Measurements from ENCODE around the gene USP15. TPM values are rescaled to one million over a fixed set of nuclear protein-coding genes. Genes with fewer than 3 reads are reported as not detected.
A peak's percentile ranks its signal among the peaks of the same experiment; 100 is the strongest.
"Not testable (repeated sequence)": the region's sequence is repeated elsewhere in the genome, so short reads cannot be mapped to it uniquely, and the experiment has no call there.

USP15 gene
- total RNA-seq, 1 donor from 2014 or later = 55.0 TPM

DNA sequence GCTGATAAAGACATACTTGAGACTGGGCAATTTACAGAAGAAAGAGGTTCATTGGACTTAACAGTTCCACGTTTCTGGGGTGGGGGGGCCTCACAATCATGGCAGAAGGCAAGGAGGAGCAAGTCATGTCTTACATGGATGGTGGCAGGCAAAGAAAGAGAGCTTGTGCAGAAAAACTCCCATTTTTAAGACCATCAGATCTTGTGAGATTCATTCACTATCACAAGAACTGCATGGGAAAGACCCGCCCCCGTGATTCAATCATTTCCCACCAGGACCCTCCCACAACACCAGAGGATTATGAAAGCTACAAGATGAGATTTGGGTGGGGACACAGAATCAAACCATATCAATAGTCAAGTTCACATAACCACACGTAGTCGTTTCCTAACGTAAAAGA is 85.5 kb downstream of the USP15 start:
- no peak for ATAC-seq (ENCODE audit: poor library complexity)
- intact Hi-C loops (cut with DNase I) = no loop called here

DNA sequence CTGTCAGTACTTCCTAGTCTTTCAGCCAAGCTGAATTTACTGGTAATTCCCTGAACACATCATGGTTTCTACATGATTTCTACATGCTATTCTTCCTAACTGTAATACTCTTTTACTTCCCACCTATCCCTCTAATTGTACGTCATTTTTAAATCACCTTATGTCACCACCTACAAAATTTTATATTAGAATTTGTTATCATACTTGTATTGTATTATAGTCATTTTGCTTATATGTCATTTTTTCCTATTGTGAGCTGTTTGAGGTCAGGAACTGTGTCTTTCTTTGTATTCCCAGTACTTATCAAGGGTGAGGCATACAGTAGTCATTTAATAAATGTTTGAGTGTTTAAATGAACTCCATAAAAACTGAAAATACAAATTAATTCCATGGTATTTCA is 86.6 kb downstream of the USP15 start:
- no peak for ATAC-seq (ENCODE audit: poor library complexity)
- no peak for DNase-seq
- intact Hi-C loops (cut with DNase I) = no loop called here

More for the DNA sequence above, 85.5 kb downstream of the USP15 start:
- DNase-seq = no peak

DNA sequence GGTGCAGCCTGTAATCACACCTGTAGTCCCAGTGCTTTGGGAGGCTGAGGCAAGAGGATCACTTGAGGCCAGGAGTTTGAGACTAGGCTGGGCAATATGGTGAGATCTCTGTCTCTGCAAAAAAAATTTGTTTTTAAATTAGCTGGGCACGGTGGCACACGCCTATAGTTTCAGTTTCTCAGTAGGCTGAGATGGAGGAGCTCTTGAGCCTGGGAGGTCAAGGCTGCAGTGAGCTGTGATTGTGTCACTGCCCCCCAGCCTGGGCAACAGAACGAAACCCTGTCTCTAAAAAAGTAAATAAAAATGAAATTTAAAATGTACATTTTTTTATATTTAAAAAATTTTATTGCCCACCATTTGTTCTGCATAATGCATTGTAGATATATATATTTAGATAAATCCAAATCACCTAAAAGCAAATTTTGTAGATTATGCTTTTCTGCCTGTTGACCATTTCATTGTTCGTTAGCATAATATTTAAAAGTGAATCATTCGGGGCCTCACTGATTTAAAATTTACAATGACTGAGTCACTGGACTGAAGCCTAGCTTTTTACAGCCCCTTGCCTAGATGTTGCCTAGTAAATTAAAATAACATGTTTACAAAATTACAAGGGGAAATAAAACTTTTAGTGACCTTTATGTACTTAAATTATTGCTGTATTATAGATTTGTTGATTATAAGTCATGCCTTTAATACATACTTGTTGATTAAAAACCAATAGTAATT is 87.9 kb downstream of the USP15 start:
- no peak for ATAC-seq (ENCODE audit: poor library complexity)
- DNase-seq = no peak
- intact Hi-C loops (cut with DNase I) = no loop called here

DNA sequence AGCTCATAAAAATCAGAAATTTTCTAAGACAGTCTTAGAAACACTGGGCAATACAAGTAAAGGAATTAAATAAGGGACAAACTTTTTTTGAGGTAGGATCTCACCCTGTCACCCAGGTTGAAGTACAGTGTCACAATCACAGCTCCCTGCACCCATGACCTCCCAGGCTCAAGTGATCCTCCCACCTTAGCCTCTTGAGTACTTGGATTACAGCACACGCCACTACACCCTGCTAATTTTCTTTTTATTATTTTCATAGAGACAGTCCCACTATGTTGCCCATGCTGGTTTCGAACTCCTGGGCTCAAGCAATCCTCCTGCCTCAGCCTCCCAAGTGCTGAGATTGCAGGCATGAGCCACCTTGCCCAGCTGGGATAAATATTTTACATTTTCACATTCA is 90.3 kb downstream of the USP15 start:
- DNase-seq (no peak), ATAC-seq (ENCODE audit: poor library complexity) (no peak)
- intact Hi-C loops (cut with DNase I) = no loop called here

DNA sequence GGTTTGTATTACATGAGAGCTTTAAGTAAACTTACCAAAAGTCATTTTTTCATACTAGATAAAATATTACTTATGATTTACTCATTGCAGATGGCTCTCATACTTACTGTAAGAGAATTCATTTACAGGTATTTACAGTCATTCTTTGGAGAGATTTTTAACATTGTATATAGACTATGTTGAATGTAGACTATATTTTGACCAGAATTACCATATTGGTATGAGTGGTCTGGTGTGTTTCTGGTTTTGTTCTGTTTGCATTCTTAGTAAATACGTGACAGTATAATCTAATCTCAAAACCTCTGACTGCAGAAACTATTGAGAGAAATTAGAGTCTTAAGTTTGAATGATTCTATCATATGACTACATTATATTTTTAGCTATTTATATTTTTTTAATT is 91.1 kb downstream of the USP15 start:
- intact Hi-C loops (cut with DNase I) = no loop called here
- ATAC-seq (ENCODE audit: poor library complexity) = no peak
- DNase-seq = no peak

DNA sequence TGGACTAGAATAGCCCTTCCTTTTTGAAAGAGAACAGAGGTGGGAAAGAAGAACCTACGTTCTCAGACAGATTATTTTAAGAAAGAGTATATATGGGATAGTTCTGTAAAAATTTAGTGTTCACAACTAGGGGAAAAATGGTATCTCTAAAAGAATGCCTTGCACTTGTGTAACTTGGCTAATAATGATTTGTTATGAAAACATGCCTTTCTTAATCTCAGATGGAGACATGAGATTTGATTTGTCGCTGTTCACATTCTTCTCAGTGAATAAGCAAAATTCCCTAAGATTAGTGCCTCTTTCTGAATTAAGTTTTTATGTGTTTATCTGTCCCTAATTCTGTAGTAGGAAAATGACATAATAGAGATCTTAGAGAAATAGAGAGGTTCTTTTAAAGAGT is 100.8 kb downstream of the USP15 start:
- ATAC-seq (ENCODE audit: poor library complexity) (no peak), DNase-seq (no peak)
- intact Hi-C loops (cut with DNase I) = no loop called here

DNA sequence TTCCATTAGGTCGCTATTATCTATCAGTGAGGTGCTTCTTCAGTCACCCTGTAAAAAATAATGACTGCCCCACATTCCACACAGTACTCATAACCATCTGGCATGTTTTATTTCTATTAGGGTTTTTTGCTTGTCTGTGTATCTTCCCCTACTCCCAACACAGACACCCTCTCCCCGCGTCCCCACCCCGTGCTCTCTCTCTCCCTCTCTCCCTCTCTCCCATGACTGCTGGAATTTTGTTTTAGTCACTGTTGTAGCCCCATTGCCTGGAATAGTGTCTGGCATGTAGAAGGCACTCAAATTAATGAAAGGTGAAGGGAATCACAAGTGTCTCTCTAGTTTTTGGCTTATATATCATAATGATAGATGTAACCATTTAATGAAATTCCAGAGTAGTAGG is 103.3 kb downstream of the USP15 start:
- intact Hi-C loops (cut with DNase I) = no loop called here
- ATAC-seq (ENCODE audit: poor library complexity) = no peak
- no peak for DNase-seq

DNA sequence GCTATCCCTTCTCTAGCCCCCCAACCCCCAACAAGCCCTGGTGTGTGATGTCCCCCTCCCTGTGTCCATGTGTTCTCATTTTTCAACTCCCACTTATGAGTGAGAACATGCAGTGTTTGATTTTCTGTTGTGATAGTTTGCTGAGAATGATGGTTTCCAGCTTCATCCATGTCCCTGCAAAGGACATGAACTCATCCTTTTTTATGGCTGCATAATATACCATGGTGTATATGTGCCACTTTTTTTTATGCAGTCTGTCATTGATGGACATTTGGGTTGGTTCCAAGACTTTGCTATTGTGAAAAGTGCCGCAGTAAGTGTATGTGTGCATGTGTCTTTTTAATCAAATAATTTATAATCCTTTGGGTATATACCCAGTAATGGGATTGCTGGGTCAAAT is 104.5 kb downstream of the USP15 start:
- ATAC-seq (ENCODE audit: poor library complexity); intact Hi-C loops (cut with DNase I); DNase-seq: not testable (repeated sequence)

DNA sequence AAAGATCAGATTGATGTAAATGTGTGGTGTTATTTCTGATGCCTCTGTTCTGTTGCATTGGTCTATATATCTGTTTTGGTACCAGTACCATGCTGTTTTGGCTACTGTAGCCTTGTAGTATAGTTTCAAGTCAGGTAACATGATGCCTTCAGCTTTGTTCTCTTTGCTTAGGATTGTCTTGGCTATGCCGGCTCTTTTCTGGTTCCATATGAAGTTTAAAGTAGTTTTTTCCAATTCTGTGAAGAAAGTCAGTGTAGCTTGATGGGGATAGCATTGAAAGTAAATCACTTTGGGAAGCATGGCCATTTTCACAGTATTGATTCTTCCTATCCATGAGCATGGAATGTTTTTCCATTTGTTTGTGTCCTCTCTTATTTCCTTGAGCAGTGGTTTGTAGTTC is 105.6 kb downstream of the USP15 start:
- ATAC-seq (ENCODE audit: poor library complexity); intact Hi-C loops (cut with DNase I); DNase-seq: not testable (repeated sequence)

DNA sequence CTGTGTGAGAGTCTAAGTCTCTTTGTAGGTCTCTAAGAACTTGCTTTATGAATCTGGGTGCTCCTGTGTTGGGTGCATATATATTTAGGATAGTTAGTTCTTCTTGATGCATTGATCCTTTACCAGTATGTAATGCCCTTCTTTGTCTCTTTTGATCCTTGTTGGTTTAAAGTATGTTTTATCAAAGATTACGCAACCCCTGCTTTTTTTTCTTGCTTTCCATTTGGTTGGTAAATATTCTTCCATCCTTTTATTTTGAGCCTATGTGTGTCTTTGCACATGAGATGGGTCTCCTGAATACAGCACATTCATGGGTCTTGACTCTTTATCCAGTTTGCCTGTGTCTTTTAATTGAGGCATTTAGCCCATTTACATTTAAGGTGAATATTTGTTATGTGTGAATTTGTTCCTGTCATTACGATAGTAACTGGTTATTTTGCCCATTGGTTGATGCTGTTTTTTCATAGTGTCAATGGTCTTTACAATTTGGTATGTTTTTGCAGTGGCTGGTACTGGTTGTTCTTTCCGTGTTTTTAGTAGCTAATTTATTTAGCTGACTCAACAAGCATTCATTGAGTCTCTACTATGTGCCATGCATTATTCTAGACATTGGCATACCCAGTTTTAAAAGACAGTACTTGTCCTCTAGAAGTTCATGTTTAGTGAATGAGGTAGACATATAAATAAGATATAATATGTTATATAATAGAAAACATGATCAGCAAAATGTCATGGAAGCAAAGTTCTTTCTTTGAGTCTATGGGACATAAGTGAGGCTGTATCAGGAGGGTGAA is 108.4 kb downstream of the USP15 start:
- intact Hi-C loops (cut with DNase I); ATAC-seq (ENCODE audit: poor library complexity); DNase-seq: not testable (repeated sequence)

DNA sequence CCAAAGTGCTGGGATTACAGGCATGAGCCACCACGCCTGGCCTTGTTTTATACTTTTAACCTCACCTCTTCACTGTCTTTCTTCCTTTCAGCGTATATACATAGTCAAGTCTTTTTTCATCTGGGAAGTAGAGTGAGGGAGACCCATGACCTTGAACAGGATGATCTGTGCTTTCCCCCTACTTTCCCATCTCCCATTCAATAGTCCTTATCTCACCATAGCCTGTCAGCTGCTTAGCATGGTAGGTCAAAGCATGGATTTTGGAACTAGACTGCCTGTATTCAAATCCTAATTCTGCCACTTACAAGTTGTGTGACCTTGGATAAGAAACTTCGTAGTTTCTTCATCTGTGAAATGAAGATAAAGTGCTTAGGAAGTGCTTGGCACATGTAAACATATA is 110.0 kb downstream of the USP15 start:
- intact Hi-C loops (cut with DNase I) = no loop called here
- DNase-seq (no peak), ATAC-seq (ENCODE audit: poor library complexity) (peak; percentile 18)

DNA sequence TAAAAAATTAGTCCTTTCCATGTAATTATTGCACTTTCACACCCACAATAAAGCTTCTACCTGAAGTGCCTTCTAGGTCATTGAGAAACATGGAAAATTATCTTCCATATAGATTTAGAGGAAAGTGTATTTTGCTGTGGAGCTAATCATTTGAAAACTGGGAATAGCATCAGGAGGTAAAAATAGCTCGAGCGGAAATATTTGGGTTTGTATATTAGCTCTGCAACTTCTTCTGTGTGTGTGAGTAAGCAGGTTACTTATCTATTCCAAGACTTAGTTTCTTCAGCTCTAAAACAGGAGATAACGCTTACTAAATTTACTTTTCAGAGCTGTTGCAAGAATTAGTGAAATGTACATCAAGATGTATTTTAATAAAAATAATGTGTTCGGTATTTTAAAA is 111.5 kb downstream of the USP15 start:
- intact Hi-C loops (cut with DNase I) = no loop called here
- no peak for DNase-seq
- no peak for ATAC-seq (ENCODE audit: poor library complexity)

DNA sequence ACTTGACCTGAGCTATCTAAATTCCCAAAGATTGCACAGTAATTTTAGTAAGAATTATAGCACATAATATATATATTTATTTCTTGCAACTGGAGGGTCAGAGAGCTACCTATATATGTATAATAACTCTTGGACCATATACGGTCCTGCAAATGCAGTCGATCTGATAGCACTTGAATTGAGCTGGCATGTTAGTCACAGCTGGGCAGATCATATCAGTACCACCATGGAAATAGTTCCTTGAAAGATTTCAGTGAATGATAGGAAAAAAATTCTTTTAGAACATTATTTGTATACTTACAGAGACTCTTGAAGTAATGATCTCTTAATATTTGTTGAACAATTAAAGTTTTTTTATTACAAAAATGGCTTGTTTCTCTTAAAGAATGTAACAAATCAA is 111.9 kb downstream of the USP15 start:
- no peak for DNase-seq
- intact Hi-C loops (cut with DNase I) = no loop called here

DNA sequence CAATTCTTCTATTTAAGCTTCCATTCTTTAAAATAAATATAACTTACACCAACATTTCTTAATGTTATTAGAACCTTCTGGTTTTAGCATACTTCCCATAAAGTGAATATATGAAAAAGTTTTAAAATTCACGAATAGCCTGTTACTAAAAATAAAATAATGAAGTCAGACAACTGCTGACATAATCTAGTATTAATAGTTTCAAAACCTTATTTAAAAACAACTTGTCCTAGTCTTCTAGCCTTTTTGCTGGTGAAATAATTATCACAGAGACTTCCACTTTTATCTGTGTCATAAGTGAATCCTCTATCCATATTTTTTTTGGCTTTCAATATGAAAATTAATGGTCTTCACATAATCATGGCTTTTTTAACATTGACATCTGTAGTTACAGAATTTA is 112.6 kb downstream of the USP15 start:
- intact Hi-C loops (cut with DNase I) = no loop called here
- ATAC-seq (ENCODE audit: poor library complexity) = peak; percentile 40
- DNase-seq = no peak

More for the DNA sequence above, 111.9 kb downstream of the USP15 start:
- ATAC-seq (ENCODE audit: poor library complexity) = no peak

DNA sequence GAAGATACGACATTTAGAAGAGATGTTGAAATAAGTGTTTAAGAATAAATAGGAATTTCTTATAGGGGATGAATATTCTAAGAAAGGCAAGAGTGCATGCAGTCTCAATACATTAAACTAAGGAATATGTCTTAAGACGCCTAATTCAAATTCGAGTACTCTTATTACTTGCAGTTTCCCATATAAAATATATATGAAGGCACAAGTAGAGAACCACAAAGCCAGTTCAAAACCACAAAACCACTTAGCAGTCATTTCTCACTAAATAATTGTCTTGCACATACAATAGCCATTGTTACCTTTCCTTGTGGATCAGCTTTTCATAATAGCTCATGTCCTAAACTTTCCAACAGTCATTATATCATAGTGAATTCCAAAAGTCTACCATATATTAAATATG is 115.4 kb downstream of the USP15 start:
- DNase-seq (no peak), ATAC-seq (ENCODE audit: poor library complexity) (no peak)
- intact Hi-C loops (cut with DNase I) = no loop called here

DNA sequence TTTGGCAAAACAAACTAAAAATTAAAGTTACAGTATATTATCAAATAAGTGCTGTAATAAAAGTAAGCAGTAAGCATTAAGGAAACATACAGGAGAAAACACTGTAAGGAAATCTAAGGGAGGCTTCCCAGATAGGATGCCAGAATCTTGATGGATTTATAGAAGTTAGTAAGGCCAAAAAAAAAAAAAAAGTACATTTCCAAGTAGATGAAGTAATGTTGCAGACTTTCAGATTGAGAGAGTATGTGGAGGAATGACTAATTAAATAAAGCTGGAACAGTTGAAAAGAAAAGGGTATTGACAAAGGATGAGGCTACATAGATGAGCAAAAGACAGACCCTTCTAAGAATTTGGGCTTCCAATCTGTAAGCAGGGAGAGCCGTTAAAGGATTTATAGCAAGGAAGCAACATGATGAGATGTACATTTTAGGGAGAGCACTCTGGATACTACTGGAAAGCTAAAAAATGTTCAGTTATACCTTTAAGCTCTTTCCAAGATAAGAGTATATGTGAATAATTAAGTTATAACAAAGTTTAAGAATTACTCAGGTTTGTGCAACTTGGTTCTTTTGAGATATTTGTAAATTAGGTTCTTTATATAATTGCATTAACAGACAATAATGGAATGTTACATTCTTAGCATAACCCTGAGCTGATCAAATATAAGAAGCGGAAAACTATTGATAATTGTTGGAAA is 119.0 kb downstream of the USP15 start:
- ATAC-seq (ENCODE audit: poor library complexity) = no peak
- intact Hi-C loops (cut with DNase I) = no loop called here
- DNase-seq = no peak

DNA sequence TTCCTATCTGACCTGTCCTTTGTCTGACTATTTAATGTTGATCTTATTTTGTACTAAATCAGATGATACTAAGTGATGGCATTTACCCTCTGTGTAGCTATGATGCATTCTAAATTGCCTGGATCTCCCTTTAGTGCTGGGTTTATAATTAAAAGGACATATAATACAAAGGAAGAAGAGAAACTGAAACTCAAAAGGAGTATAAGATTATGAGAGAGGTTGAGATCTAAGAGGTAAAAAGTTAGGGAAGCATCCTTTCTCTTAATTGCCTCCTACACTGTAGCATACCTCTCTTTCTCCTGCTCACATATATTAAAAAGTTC is 119.5 kb downstream of the USP15 start:
- DNase-seq (no peak), ATAC-seq (ENCODE audit: poor library complexity) (no peak)
- intact Hi-C loops (cut with DNase I) = no loop called here

DNA sequence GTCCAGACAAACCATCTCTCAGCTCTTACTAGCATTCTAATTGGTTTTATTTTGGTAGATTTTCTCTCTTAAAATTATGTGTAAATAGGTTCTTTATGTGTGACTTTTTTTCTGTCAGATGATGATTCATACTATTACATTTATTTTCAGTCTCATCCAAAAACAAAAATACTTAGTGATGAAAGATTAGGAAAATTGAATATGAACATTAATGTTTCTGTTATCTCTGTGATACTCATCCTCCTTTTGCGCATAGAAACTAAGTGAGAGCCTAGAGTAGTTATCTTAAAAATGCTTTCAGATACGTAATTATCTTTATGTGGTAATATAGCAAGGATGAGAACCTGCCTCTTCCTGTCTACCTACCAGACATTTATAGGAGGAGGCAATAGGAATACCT is 122.3 kb downstream of the USP15 start:
- intact Hi-C loops (cut with DNase I) = no loop called here
- DNase-seq = no peak
- ATAC-seq (ENCODE audit: poor library complexity) = no peak

DNA sequence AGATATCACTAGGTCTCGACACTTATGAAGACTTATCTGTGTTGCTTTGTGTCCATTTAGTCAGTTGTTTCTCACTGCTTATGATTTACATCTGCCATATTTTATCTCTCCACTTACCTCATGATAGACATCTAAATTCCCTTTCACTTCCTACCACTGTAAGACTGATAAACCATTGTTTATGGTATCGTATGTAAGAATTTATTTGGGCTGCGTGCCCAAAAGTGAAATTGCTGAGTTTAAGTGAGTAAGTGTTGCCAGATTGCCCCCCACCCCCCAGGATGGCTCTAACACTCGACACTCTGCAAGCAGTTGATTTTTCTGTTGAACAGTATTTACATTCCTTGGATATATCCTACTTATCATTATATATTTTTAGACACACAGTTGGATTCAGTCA is 136.5 kb downstream of the USP15 start:
- intact Hi-C loops (cut with DNase I) = no loop called here
- no peak for DNase-seq
- no peak for ATAC-seq (ENCODE audit: poor library complexity)

DNA sequence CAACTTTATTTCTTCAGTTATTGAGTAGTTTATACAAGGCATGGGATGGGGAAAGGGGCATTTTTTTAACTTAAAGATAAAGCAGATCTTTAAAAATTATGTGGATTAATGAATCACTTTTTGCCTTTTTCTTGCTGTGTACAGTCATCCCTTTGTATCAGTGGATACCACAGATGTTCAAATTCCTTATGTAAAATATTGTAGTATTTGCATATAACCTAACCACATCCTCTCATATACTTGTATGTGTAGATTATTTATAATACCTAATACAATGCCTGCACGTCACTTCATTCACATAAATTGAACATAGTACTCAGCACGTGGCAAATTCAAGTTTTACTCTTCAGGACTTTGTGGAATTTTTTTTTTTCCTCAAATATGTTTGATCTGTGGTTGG is 139.9 kb downstream of the USP15 start:
- DNase-seq (no peak), ATAC-seq (ENCODE audit: poor library complexity) (no peak)
- intact Hi-C loops (cut with DNase I) = no loop called here
